SK-N-SH treated with all-trans-retinoic acid at 6 μM for 48 hours (cell line): Measurements from ENCODE around the gene RNF167.

Experiments
- ATAC-seq: fragments of 200-7000 bp; cut with Tn5 transposase; 3 replicates; pipeline ENCODE4 v1.9.1; 2020; ENCODE audit warnings: mild to moderate bottlenecking, moderate library complexity
- ARNTL ChIP-seq: fragments of 450-650 bp; formaldehyde crosslinking; IDR thresholded peaks from 2 replicates; pipeline ENCODE4 v1.5.0; 2020; ENCODE audit warnings: low read depth, mild to moderate bottlenecking, moderate library complexity, borderline replicate concordance
- BACH2 ChIP-seq: fragments of 250-450 bp; sonication (Bioruptor Pico); IDR thresholded peaks from 2 replicates; pipeline ENCODE4 v1.9.0; 2021; ENCODE audit warnings: mild to moderate bottlenecking, borderline replicate concordance
- CSDC2 ChIP-seq: fragments of 250-450 bp; sonication (Bioruptor Pico); IDR thresholded peaks from 2 replicates; pipeline ENCODE4 v1.5.0; 2020; ENCODE audit warnings: mild to moderate bottlenecking, moderate library complexity
- ESRRG ChIP-seq: fragments of 250-450 bp; sonication (Bioruptor Pico); IDR thresholded peaks from 2 replicates; pipeline ENCODE4 v1.6.1; 2021; ENCODE audit warnings: mild to moderate bottlenecking
- GLIS3 ChIP-seq: fragments of 250-450 bp; sonication (Bioruptor Pico); IDR thresholded peaks from 2 replicates; pipeline ENCODE4 v1.5.0; 2020; ENCODE audit warnings: mild to moderate bottlenecking, moderate library complexity
- ISL1 ChIP-seq: fragments of 250-450 bp; sonication (Bioruptor Pico); IDR thresholded peaks from 2 replicates; pipeline ENCODE4 v2.1.2; 2022; ENCODE audit warnings: mild to moderate bottlenecking, moderate library complexity
- OSR1 ChIP-seq: fragments of 250-450 bp; sonication (Bioruptor Pico); IDR thresholded peaks from 2 replicates; pipeline ENCODE4 v1.8.0; 2022; ENCODE audit warnings: moderate library complexity, mild to moderate bottlenecking, inconsistent platforms
- PPARA ChIP-seq: fragments of 250-450 bp; sonication (Bioruptor Pico); IDR thresholded peaks from 2 replicates; pipeline ENCODE4 v1.5.0; 2020; ENCODE audit warnings: mild to moderate bottlenecking, borderline replicate concordance
- RARB ChIP-seq: fragments of 250-450 bp; sonication (Bioruptor Pico); IDR thresholded peaks from 2 replicates; pipeline ENCODE4 v1.8.0; 2021; ENCODE audit warnings: mild to moderate bottlenecking, moderate library complexity
- SNAI2 ChIP-seq: fragments of 250-450 bp; sonication (Bioruptor Pico); IDR thresholded peaks from 2 replicates; pipeline ENCODE4 v1.5.0; 2020; ENCODE audit warnings: mild to moderate bottlenecking, moderate library complexity
- TOX ChIP-seq: fragments of 250-450 bp; sonication (Bioruptor Pico); IDR thresholded peaks from 2 replicates; pipeline ENCODE4 v1.8.0; 2021; ENCODE audit warnings: mild to moderate bottlenecking, moderate library complexity, borderline replicate concordance
- ZFP3 ChIP-seq: fragments of 250-450 bp; sonication (Bioruptor Pico); IDR thresholded peaks from 2 replicates; pipeline ENCODE4 v1.5.0; 2020; ENCODE audit warnings: mild to moderate bottlenecking, moderate library complexity
- ZFP30 ChIP-seq: fragments of 450-650 bp; formaldehyde crosslinking; IDR thresholded peaks from 2 replicates; pipeline ENCODE4 v1.5.0; 2022; ENCODE audit warnings: mild to moderate bottlenecking, moderate library complexity
- ZNF565 ChIP-seq: fragments of 450-650 bp; formaldehyde crosslinking; conservative IDR thresholded peaks from 2 replicates; pipeline ENCODE4 v1.5.0; 2020; ENCODE audit warnings: low read depth, mild to moderate bottlenecking, moderate library complexity
- ZNF70 ChIP-seq: fragments of 450-650 bp; formaldehyde crosslinking; IDR thresholded peaks from 2 replicates; pipeline ENCODE4 v1.5.0; 2020; ENCODE audit warnings: mild to moderate bottlenecking, moderate library complexity
- ZNF8 ChIP-seq: fragments of 450-650 bp; formaldehyde crosslinking; IDR thresholded peaks from 2 replicates; pipeline ENCODE4 v1.5.0; 2020; ENCODE audit warnings: mild to moderate bottlenecking, moderate library complexity
- TF ChIP-seq, protein P1 (sequence below): fragments of 250-450 bp; sonication (Bioruptor Pico); IDR thresholded peaks from 2 replicates; pipeline ENCODE4 v1.5.1; 2020; ENCODE audit warnings: low read depth, mild to moderate bottlenecking, moderate library complexity
- TF ChIP-seq, protein P2 (sequence below): fragments of 250-450 bp; sonication (Bioruptor Pico); IDR thresholded peaks from 2 replicates; pipeline ENCODE4 v1.8.0; 2021; ENCODE audit warnings: low read depth, mild to moderate bottlenecking, moderate library complexity, borderline replicate concordance
- TF ChIP-seq, protein P3 (sequence below): fragments of 250-450 bp; sonication (Bioruptor Pico); IDR thresholded peaks from 2 replicates; pipeline ENCODE4 v1.5.1; 2021; ENCODE audit warnings: mild to moderate bottlenecking, moderate library complexity
- TF ChIP-seq, protein P4 (sequence below): fragments of 250-450 bp; sonication (Bioruptor Pico); IDR thresholded peaks from 2 replicates; pipeline ENCODE4 v1.8.0; 2020; ENCODE audit warnings: mild to moderate bottlenecking, moderate library complexity, borderline replicate concordance

Gene RNF167

DNA sequence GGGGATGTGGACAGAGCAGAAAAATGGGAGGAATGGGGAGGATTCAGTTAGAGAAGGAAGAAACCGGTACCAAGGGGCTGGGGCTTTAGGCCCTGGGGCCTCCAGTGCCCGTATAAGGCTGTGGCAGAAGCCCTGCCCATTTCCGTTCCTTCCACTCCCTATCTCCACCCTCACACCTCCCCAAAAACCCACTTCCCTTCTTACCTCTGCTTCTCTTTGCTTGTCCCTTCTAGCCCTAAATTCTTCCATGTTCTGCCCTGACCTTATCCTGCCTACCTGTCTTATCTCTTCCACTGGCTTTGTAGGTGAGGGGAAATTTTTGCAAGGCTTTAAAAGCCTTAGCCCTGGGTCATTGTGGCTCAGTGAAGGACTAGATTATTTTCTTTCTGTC, 4.1 kb downstream of the RNF167 start:
- no peak for ATAC-seq
- TF ChIP-seq OSR1 (no peak), ZNF70 (CRISPR knock-in tag) (no peak), ESRRG (CRISPR knock-in tag) (no peak), BACH2 (CRISPR knock-in tag) (no peak), ISL1 (no peak), ZFP3 (CRISPR knock-in tag) (no peak), PPARA (no peak), CSDC2 (CRISPR knock-in tag) (no peak), SNAI2 (no peak)
- TF ChIP-seq, protein P1, sequence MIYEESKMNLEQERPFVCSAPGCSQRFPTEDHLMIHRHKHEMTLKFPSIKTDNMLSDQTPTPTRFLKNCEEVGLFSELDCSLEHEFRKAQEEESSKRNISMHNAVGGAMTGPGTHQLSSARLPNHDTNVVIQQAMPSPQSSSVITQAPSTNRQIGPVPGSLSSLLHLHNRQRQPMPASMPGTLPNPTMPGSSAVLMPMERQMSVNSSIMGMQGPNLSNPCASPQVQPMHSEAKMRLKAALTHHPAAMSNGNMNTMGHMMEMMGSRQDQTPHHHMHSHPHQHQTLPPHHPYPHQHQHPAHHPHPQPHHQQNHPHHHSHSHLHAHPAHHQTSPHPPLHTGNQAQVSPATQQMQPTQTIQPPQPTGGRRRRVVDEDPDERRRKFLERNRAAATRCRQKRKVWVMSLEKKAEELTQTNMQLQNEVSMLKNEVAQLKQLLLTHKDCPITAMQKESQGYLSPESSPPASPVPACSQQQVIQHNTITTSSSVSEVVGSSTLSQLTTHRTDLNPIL (CRISPR knock-in tag): no peak
- TF ChIP-seq, protein P2, sequence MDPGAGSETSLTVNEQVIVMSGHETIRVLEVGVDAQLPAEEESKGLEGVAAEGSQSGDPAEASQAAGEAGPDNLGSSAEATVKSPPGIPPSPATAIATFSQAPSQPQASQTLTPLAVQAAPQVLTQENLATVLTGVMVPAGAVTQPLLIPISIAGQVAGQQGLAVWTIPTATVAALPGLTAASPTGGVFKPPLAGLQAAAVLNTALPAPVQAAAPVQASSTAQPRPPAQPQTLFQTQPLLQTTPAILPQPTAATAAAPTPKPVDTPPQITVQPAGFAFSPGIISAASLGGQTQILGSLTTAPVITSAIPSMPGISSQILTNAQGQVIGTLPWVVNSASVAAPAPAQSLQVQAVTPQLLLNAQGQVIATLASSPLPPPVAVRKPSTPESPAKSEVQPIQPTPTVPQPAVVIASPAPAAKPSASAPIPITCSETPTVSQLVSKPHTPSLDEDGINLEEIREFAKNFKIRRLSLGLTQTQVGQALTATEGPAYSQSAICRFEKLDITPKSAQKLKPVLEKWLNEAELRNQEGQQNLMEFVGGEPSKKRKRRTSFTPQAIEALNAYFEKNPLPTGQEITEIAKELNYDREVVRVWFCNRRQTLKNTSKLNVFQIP: no peak

DNA sequence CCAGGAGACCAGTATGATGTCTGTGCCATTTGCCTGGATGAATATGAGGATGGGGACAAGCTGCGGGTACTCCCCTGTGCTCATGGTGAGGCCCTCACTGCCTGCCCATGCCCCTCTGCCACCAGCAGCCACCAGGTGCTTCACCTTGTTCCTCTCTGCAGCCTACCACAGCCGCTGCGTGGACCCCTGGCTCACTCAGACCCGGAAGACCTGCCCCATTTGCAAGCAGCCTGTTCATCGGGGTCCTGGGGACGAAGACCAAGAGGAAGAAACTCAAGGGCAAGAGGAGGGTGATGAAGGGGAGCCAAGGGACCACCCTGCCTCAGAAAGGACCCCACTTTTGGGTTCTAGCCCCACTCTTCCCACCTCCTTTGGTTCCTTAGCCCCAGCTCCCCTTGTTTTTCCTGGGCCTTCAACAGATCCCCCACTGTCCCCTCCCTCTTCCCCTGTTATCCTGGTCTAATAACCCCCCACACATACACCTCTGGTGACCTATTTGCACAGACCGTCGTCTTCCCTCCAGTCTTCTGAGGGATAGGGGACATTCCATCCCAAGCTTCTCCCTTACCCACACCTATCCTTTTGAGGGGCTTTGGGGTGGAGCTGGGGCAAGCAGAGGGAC, 4.6 kb downstream of the RNF167 start:
- TF ChIP-seq ZFP3 (CRISPR knock-in tag): no peak
- TF ChIP-seq, protein P2: no peak
- TF ChIP-seq, protein P3, sequence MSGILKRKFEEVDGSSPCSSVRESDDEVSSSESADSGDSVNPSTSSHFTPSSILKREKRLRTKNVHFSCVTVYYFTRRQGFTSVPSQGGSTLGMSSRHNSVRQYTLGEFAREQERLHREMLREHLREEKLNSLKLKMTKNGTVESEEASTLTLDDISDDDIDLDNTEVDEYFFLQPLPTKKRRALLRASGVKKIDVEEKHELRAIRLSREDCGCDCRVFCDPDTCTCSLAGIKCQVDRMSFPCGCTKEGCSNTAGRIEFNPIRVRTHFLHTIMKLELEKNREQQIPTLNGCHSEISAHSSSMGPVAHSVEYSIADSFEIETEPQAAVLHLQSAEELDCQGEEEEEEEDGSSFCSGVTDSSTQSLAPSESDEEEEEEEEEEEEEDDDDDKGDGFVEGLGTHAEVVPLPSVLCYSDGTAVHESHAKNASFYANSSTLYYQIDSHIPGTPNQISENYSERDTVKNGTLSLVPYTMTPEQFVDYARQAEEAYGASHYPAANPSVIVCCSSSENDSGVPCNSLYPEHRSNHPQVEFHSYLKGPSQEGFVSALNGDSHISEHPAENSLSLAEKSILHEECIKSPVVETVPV (CRISPR knock-in tag): 0 out of 2 replicates have a peak, but pooled peaks have one; percentile 56
- TF ChIP-seq TOX (CRISPR knock-in tag): no peak
- TF ChIP-seq ESRRG (CRISPR knock-in tag): no peak
- no peak for ATAC-seq

DNA sequence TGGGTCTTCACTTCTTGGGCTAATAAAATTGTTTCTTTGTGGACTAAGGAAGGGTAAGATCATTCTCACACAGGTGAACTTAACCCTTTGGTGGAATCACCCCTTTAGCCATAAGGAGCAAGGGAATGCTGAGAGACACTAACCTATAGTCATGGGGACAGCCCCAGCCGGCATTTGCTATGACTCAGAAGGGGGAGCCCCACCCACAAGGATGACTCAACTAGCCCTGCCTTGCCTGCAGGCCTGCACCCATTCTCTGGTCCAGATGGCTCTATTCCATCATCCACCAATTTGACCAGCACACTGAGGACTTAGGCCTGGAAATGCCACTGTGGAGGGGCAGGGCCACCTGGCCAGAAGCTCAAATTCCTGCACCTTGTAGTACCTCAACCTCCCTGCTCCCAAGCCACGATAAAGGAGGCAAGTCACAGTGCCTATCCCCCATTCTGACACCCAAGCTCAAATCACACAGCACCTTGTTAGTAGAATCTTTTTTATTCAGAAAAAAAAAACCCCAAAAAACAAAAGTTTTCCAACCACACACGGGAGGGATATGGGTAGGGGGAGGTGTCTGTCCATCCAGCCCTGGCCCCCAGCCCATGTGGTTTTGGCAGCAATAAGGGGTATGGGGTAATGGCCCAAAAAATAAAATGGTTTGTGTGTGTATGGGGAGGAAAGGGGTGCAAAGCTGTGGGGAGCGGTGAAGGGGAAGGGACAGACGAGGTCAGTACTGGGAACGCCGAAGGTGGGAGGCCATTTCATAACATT, 5.3 kb downstream of the RNF167 start:
- peak; percentile 44 for ATAC-seq
- no peak for TF ChIP-seq OSR1
- 0 out of 2 replicates have a peak, but pooled peaks have one; percentile 63 for TF ChIP-seq GLIS3
- TF ChIP-seq, protein P1 (CRISPR knock-in tag): no peak

DNA sequence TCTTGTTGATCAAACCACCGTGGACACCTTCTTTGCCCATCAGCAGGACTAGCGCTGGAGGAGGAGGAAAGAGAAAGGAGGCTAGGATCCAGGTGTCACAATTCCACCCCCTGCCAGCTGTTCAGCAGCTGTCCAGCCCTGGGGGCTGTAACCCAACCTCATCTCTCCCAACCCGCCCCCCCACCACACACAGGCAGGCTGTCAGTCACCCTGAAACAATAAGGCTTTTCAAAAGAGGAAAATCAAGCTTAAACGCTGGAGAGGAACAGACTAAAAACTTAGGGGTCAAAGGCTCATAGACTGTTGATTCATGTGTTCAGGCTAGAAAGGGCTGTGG, 5.8 kb downstream of the RNF167 start:
- TF ChIP-seq ZNF8 (CRISPR knock-in tag) (no peak), ESRRG (CRISPR knock-in tag) (no peak), PPARA (no peak), SNAI2 (no peak), TOX (CRISPR knock-in tag) (no peak), ZFP30 (CRISPR knock-in tag) (no peak), ZNF565 (CRISPR knock-in tag) (no peak), GLIS3 (no peak), ZNF70 (CRISPR knock-in tag) (no peak), RARB (CRISPR knock-in tag) (no peak), ARNTL (CRISPR knock-in tag) (no peak), OSR1 (no peak)
- TF ChIP-seq, protein P2: no peak
- TF ChIP-seq, protein P1 (CRISPR knock-in tag): no peak
- TF ChIP-seq, protein P4, sequence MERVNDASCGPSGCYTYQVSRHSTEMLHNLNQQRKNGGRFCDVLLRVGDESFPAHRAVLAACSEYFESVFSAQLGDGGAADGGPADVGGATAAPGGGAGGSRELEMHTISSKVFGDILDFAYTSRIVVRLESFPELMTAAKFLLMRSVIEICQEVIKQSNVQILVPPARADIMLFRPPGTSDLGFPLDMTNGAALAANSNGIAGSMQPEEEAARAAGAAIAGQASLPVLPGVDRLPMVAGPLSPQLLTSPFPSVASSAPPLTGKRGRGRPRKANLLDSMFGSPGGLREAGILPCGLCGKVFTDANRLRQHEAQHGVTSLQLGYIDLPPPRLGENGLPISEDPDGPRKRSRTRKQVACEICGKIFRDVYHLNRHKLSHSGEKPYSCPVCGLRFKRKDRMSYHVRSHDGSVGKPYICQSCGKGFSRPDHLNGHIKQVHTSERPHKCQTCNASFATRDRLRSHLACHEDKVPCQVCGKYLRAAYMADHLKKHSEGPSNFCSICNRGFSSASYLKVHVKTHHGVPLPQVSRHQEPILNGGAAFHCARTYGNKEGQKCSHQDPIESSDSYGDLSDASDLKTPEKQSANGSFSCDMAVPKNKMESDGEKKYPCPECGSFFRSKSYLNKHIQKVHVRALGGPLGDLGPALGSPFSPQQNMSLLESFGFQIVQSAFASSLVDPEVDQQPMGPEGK (CRISPR knock-in tag): no peak
- TF ChIP-seq, all 23 proteins: peak for 0
- ATAC-seq: no peak
